Adrenal gland (tissue), 12 donors: ENCODE results near the gene CORO2B. TPM values are rescaled to one million over a fixed set of nuclear protein-coding genes. Genes with fewer than 3 reads are reported as not detected.
A peak's percentile ranks its signal among the peaks of the same experiment; 100 is the strongest.

Experiments
- DNase-seq, 7 donors: peaks; one replicate each; pipeline ENCODE4 v3.0.0-alpha.2; 2019 to 2020
- H3K27ac ChIP-seq, 5 donors: fragments of 200-600 bp; sonication (generic) in 4 of 5; 1 replicate in 3 of 5; 2 replicates in 2 of 5; pipeline versions ENCODE4 v1.5.1 to v1.8.0; 2016 to 2020; ENCODE audit warnings: mild to moderate bottlenecking in 1 of 5
- H3K27me3 ChIP-seq: fragments of 200-600 bp; 2 replicates; pipeline ENCODE4 v1.8.0; 2021
- H3K36me3 ChIP-seq, 2 donors: fragments of 200-600 bp; replicated peaks in 1 of 2; 1 replicate in 1 of 2; 2 replicates in 1 of 2; pipeline versions ENCODE4 v1.5.1 to v1.8.0; 2018 to 2022
- H3K4me1 ChIP-seq, 2 donors: fragments of 200-600 bp; replicated peaks in 1 of 2; 1 replicate in 1 of 2; 2 replicates in 1 of 2; pipeline versions ENCODE4 v1.5.1 to v1.8.0; 2018 to 2021
- H3K4me3 ChIP-seq, 4 donors: fragments of 200-600 bp; sonication (generic) in 3 of 4; one replicate each; pipeline ENCODE4 v1.5.1; 2016 to 2018
- H3K9me3 ChIP-seq, 3 donors: fragments of 200-600 bp; sonication (generic) in 1 of 3; replicated peaks in 1 of 3; 1 replicate in 2 of 3; 2 replicates in 1 of 3; pipeline versions ENCODE4 v1.5.1 to v1.8.0; 2016 to 2021
- CTCF ChIP-seq, 6 experiments: fragments of 450-650 bp in 4 of 6; fragments of 200-600 bp in 2 of 6; sonication (generic) in 1 of 6; IDR thresholded peaks; 1 replicate in 5 of 6; 2 replicates in 1 of 6; pipeline versions ENCODE4 v1.5.1 to v1.8.0; 2016 to 2021; ENCODE audit warnings: antibody characterized with exemption in 6 of 6, mild to moderate bottlenecking in 2 of 6, moderate library complexity in 1 of 6
- POLR2A ChIP-seq, 2 donors: fragments of 450-650 bp; IDR thresholded peaks; one replicate each; pipeline ENCODE4 v1.6.1; 2017; ENCODE audit warnings: antibody characterized with exemption in 2 of 2, mild to moderate bottlenecking in 2 of 2, moderate library complexity in 1 of 2
- WGBS, 4 donors: extraction: QIAGEN DNeasy Blood & Tissue Kit in 2 of 4; methylation state at CpG; one replicate each; pipeline versions ENCODE4 v1.1.5 to v1.1.7; 2013 to 2017; 5-methylcytosine and 5-hydroxymethylcytosine counted together
- intact Hi-C, 2 donors: fragments of 100-400 bp; cut with DNase I; formaldehyde crosslinking; loops; one replicate each; pipeline versions ENCODE4 v1.14.1 to v1.15.0; 2022 to 2023
- polyA plus RNA-seq, 3 donors: library from polyadenylated mRNA; stranded (reverse); fragments of 200-250 nt in 2 of 3; fragments of 350-450 nt in 1 of 3; fragmentation: Illumina TruSeq in 1 of 3; extraction: RNeasy Lipid Tissue Mini Kit (QIAGEN cat#74804) in 1 of 3; gene quantifications; one replicate each; pipeline ENCODE4 v1.2.3, GENCODE V29; 2013 to 2014
- total RNA-seq, 9 donors: library from RNA; depleted of rRNA in 4 of 9; stranded (reverse); fragments of >200 nt in 4 of 9; fragments of 120-200 nt in 1 of 9; fragmentation: NEBNext Ultra II Directional in 1 of 9; extraction: Animal tissue kit (Norgen Biotek cat#: 25700) in 1 of 9; gene quantifications; one replicate each; pipeline versions ENCODE4 v1.1.0 to v1.2.4, GENCODE V29; 2013 to 2023
- donor health status: healthy with polysubstance abuse.
- donor health status: Bipolar disorder and iron deficiency.
- donor health status: DM: yes; HTN: yes; CAD: no.
- donor health status: DM: no; HTN: no; CAD: no.
- donor health status: DM: no; HTN: no; CAD: no.
- donor health status: DM: yes; HTN: yes; CAD: no.

Gene CORO2B
- total and polyA plus RNA-seq, 12 donors: 2.8 to 8.4 (median 4.3) TPM

GRCh38 chr15:68552344-68552743 is 26.4 kb upstream of the CORO2B start:
- intact Hi-C loops: loop anchor here in 1 of 2 donors (5.0 to 10.0 kb wide), 3 partner anchors 248 to 372 kb away; no protein-coding TSS in a partner anchor
- TF ChIP-seq CTCF (IDR thresholded peaks at IDR 0.05) (no peak), POLR2A (IDR thresholded peaks at IDR 0.05) (no peak)
- 62 to 65% (median 64%) methylated on average over 6 of the region's 6 CpGs for WGBS, 4 donors
- Histone ChIP-seq H3K4me3 (no peak overlapping the region), H3K4me1 (no peaks in the 10 kb centered on the region), H3K9me3 (no peaks in the 10 kb centered on the region), H3K27ac (no peak overlapping the region), H3K27me3 (peaks cover 5% of the 10 kb centered on the region), H3K36me3 (no peaks in the 10 kb centered on the region)
- DNase-seq: no peak

- H3K36me3 ChIP-seq: no peaks in the 10 kb centered on the region
- peak in 1 of 7 donors; percentile 18 for DNase-seq
- no peak for TF ChIP-seq POLR2A (IDR thresholded peaks at IDR 0.05)
- no peak for TF ChIP-seq CTCF (IDR thresholded peaks at IDR 0.05)
- no peaks in the 10 kb centered on the region for H3K9me3 ChIP-seq
- intact Hi-C loops: loop anchor here in 1 of 2 donors (5.0 to 10.0 kb wide), 3 partner anchors 248 to 372 kb away; no protein-coding TSS in a partner anchor
- WGBS, 4 donors: 45 to 59% (median 48%) methylated on average over 6 of the region's 6 CpGs
- H3K27me3 ChIP-seq: peaks cover 5% of the 10 kb centered on the region
- H3K4me3 ChIP-seq: no peak overlapping the region
- no peak overlapping the region for H3K27ac ChIP-seq
- no peaks in the 10 kb centered on the region for H3K4me1 ChIP-seq
These were observed 26.0 kb upstream of the CORO2B start for GRCh38 chr15:68552773-68553172.

GRCh38 chr15:68553314-68553993 is 25.3 kb upstream of the CORO2B start:
- peaks cover 5% of the 10 kb centered on the region for H3K27me3 ChIP-seq
- no peak overlapping the region for H3K4me3 ChIP-seq
- H3K36me3 ChIP-seq: no peaks in the 10 kb centered on the region
- no peak overlapping the region for H3K27ac ChIP-seq
- WGBS, 4 donors: 67 to 80% (median 72%) methylated on average over 8 of the region's 8 CpGs
- intact Hi-C loops: loop anchor here in 1 of 2 donors (5.0 to 10.0 kb wide), 3 partner anchors 249 to 371 kb away; no protein-coding TSS in a partner anchor
- DNase-seq: peak in 1 of 7 donors; percentile 14
- no peaks in the 10 kb centered on the region for H3K9me3 ChIP-seq
- TF ChIP-seq CTCF (IDR thresholded peaks at IDR 0.05) (no peak), POLR2A (IDR thresholded peaks at IDR 0.05) (no peak)
- no peaks in the 10 kb centered on the region for H3K4me1 ChIP-seq

GRCh38 chr15:68553994-68554720 is 24.6 kb upstream of the CORO2B start:
- Histone ChIP-seq H3K4me1 (no peaks in the 10 kb centered on the region), H3K36me3 (no peaks in the 10 kb centered on the region), H3K27me3 (peaks cover 9% of the 10 kb centered on the region), H3K4me3 (no peak overlapping the region), H3K9me3 (no peaks in the 10 kb centered on the region), H3K27ac (no peak overlapping the region)
- intact Hi-C loops: loop anchor here in 1 of 2 donors (5.0 to 10.0 kb wide), 3 partner anchors 249 to 371 kb away; no protein-coding TSS in a partner anchor
- TF ChIP-seq CTCF (IDR thresholded peaks at IDR 0.05) (peak; percentile 65 to 78 (median 72)), POLR2A (IDR thresholded peaks at IDR 0.05) (no peak)
- 42 to 63% (median 48%) methylated on average over 6 to 10 of the region's 10 CpGs for WGBS, 4 donors
- peak; percentile 48 to 85 (median 73) for DNase-seq
